Stomach (tissue), 9 donors: ENCODE results near the gene XPO4. TPM values are rescaled to one million over a fixed set of nuclear protein-coding genes. Genes with fewer than 3 reads are reported as not detected.

Experiments used
- DNase-seq, 2 donors: peaks; one replicate each; pipeline versions ENCODE4 v3.0.0 to v3.0.0-alpha.2; 2013 to 2019
- H3K27ac ChIP-seq, 5 donors: fragments of 200-600 bp in 4 of 5; sonication (generic) in 4 of 5; one replicate each; pipeline ENCODE4 v1.5.1; 2013 to 2019; ENCODE audit warnings: mild to moderate bottlenecking in 1 of 5, moderate library complexity in 1 of 5
- H3K27me3 ChIP-seq, 3 donors: fragments of 200-600 bp; sonication (generic); one replicate each; pipeline ENCODE4 v1.5.1; 2017 to 2019; ENCODE audit warnings: mixed run types in 1 of 3
- H3K36me3 ChIP-seq, 4 donors: fragments of 200-600 bp; sonication (generic); 1 replicate in 3 of 4; 2 replicates in 1 of 4; pipeline ENCODE4 v1.5.1; 2016 to 2019
- H3K4me1 ChIP-seq, 4 donors: fragments of 200-600 bp; sonication (generic); one replicate each; pipeline ENCODE4 v1.5.1; 2016 to 2019
- H3K4me3 ChIP-seq, 4 donors: fragments of 200-600 bp; sonication (generic) in 3 of 4; one replicate each; pipeline ENCODE4 v1.5.1; 2016 to 2019; ENCODE audit warnings: mild to moderate bottlenecking in 1 of 4
- H3K9me3 ChIP-seq, 4 donors: fragments of 200-600 bp; sonication (generic); one replicate each; pipeline ENCODE4 v1.5.1; 2016 to 2019
- EP300 ChIP-seq: sonication (generic); formaldehyde crosslinking; IDR thresholded peaks from one replicate; pipeline ENCODE4 v1.6.1; 2017; ENCODE audit warnings: antibody characterized with exemption
- POLR2A ChIP-seq, 4 donors: fragments of 450-650 bp; IDR thresholded peaks; one replicate each; pipeline ENCODE4 v1.6.1; 2016; ENCODE audit warnings: antibody characterized with exemption in 4 of 4, control low read depth in 2 of 4, mild to moderate bottlenecking in 1 of 4, moderate library complexity in 1 of 4
- POLR2AphosphoS5 ChIP-seq, 3 donors: sonication (generic); formaldehyde crosslinking; IDR thresholded peaks; one replicate each; pipeline ENCODE4 v1.6.1; 2016; ENCODE audit warnings: antibody characterized with exemption in 3 of 3
- WGBS, 5 donors: extraction: QIAGEN DNeasy Blood & Tissue Kit in 3 of 5; methylation state at CpG; one replicate each; pipeline versions ENCODE4 v1.1.5 to v1.1.7; 2013 to 2018; 5-methylcytosine and 5-hydroxymethylcytosine counted together
- intact Hi-C: fragments of 100-400 bp; cut with DNase I; formaldehyde crosslinking; loops from one replicate; pipeline ENCODE4 v1.15.1; 2023; ENCODE audit warnings: low total_unique reads
- polyA plus RNA-seq, 3 donors: library from polyadenylated mRNA; stranded (reverse); fragments of 200-250 nt; gene quantifications; one replicate each; pipeline ENCODE4 v1.2.3, GENCODE V29; 2013
- total RNA-seq, 5 donors: library from RNA; depleted of rRNA; stranded (reverse); fragments of >200 nt; gene quantifications; one replicate each; pipeline versions ENCODE4 v1.1.0 to v1.2.3, GENCODE V29; 2014 to 2016
- TF ChIP-seq, protein P1 (sequence below), 7 experiments: fragments of 450-650 bp in 4 of 7; fragments of 200-600 bp in 3 of 7; sonication (generic) in 3 of 7; IDR thresholded peaks; one replicate each; pipeline ENCODE4 v1.5.1; 2016 to 2019; ENCODE audit warnings: antibody characterized with exemption in 7 of 7, control low read depth in 2 of 7, mild to moderate bottlenecking in 1 of 7
- donor health status: healthy with polysubstance abuse.
- donor health status: Bipolar disorder and iron deficiency.
- donor health status: healthy.

Gene XPO4
- total and polyA plus RNA-seq, 8 donors = 2.3 to 41.7 (median 14.9) TPM

DNA sequence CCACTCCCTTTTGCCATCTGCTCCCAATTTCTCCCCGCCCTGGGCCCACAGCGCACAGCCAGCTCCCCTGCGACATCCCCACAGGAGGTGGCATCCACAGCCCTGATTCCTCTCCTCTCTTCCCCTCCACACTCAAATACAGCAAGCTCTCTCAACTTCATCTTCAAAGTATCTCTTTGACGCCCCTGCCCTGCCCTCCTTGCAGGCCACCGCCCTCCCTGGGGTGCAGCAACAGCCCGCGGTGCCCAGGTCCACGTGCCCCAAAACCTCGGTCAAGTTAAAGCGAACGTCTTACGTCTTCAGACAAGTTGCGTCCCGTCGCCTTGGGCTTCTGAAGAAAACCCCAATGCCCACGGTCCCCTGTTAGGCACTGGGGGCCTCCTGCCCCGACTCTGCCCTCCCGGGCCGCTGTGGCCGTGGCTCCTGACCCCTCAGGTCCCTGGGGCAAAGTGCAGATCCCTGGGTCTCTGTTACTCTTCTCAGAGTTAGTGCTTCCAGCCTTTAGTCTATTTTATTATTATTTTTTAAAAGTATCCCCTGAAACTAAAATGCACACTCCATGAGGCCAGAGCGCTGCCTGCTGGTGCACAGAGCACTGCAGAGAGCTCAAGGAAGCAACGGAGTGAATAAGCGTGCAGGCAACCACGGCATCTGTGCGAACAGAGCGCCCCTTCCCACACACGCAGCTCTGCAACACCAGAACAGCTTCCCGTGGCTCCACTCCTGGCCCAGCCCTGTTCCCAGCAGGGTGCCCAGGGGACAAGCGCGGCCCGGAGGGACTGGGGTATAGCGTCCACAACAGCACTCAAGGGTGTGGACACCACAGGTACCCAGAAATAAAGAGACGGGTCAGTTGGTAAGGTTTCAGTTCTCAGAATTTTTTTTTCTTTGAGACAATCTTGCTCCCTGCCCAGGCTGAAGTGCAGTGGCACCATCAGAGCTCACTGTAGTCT, 172.6 kb downstream of the XPO4 start:
- WGBS, 5 donors = 93 to 97% (median 95%) methylated on average over 33 of the region's 33 CpGs
- intact Hi-C loops = no loop called here
- H3K4me3 ChIP-seq = no peak overlapping the region
- no peaks in the 10 kb centered on the region for H3K4me1 ChIP-seq
- H3K27ac ChIP-seq = no peak overlapping the region
- H3K36me3 ChIP-seq = peaks cover 0 to 28% (median 21%) of the 10 kb centered on the region in 4 donors
- TF ChIP-seq POLR2AphosphoS5 (IDR thresholded peaks at IDR 0.05) = no peak
- TF ChIP-seq POLR2A (IDR thresholded peaks at IDR 0.05) = no peak
- TF ChIP-seq EP300 = no peak
- TF ChIP-seq, protein P1, sequence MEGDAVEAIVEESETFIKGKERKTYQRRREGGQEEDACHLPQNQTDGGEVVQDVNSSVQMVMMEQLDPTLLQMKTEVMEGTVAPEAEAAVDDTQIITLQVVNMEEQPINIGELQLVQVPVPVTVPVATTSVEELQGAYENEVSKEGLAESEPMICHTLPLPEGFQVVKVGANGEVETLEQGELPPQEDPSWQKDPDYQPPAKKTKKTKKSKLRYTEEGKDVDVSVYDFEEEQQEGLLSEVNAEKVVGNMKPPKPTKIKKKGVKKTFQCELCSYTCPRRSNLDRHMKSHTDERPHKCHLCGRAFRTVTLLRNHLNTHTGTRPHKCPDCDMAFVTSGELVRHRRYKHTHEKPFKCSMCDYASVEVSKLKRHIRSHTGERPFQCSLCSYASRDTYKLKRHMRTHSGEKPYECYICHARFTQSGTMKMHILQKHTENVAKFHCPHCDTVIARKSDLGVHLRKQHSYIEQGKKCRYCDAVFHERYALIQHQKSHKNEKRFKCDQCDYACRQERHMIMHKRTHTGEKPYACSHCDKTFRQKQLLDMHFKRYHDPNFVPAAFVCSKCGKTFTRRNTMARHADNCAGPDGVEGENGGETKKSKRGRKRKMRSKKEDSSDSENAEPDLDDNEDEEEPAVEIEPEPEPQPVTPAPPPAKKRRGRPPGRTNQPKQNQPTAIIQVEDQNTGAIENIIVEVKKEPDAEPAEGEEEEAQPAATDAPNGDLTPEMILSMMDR (IDR thresholded peaks at IDR 0.05) = no peak
- H3K9me3 ChIP-seq = no peaks in the 10 kb centered on the region
- no peak for DNase-seq
- no peaks in the 10 kb centered on the region for H3K27me3 ChIP-seq

DNA sequence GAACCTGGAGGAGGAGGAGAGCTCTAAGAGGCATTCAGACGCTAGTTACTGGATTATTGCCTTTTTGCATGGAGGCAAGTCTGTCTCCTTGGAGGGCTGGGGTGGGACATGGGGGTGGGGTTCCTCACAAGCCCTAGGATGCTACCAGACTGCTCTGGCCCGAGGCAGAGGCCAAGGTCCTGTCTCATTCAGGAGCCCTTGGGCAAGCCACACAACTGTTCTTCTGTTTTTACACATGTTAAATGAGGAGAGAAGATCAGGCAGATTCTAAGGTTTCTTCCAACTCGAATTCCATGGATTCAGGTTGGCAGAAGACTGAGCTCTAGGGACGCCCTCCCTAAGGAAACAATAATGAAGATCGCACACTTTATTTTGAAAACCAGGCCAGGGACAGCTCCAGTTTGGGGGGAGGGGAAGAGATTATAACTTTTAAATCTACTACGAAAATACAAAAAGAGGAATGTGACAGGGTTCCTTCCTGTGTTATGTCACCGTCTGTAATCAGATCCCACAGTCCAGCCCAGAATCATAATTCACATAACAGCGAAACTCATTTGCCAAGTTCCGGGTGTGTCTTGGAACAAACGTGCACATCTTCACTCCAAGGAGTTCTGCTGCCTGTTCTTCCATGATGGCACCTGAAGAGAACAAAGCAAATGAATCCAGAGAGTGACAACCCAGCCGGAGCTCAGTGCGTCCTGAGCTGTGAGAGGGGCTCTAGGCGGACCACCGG, 173.8 kb downstream of the XPO4 start:
- H3K27me3 ChIP-seq = no peaks in the 10 kb centered on the region
- H3K4me1 ChIP-seq = no peaks in the 10 kb centered on the region
- intact Hi-C loops = no loop called here
- 76 to 84% (median 81%) methylated on average over 14 of the region's 14 CpGs for WGBS, 5 donors
- H3K4me3 ChIP-seq = no peak overlapping the region
- H3K36me3 ChIP-seq = peaks cover 0 to 28% (median 21%) of the 10 kb centered on the region in 4 donors
- peak in 1 of 2 donors; percentile 50 for DNase-seq
- H3K9me3 ChIP-seq = no peaks in the 10 kb centered on the region
- peak overlapping the region in 1 of 5 donors; percentile 44 for H3K27ac ChIP-seq
- TF ChIP-seq, protein P1 (IDR thresholded peaks at IDR 0.05) = no peak
- TF ChIP-seq POLR2A (IDR thresholded peaks at IDR 0.05) (no peak), EP300 (no peak), POLR2AphosphoS5 (IDR thresholded peaks at IDR 0.05) (no peak)

DNA sequence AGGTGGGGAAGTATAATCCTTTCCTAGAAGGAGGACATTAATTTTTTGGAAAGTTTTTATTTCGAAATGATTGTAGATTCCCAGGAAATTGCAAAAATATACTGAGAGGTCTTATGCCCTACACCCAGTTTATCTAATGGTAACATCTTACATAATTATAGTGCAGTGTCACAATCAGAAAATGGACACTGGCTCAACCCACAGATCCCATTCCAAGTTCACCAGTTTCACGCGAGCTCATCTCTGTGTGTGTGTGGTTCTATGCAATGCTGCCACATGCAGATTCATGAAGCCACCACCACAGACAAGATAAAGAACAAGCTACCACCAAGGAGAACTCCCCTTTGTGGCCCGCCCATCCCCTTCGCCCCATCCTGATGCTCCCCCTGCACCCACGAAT, 174.7 kb downstream of the XPO4 start:
- H3K4me3 ChIP-seq = no peak overlapping the region
- H3K36me3 ChIP-seq = peaks cover 0 to 28% (median 21%) of the 10 kb centered on the region in 4 donors
- peak overlapping the region in 1 of 5 donors; percentile 44 for H3K27ac ChIP-seq
- 60 to 98% (median 95%) methylated on average over 6 of the region's 6 CpGs for WGBS, 5 donors
- H3K4me1 ChIP-seq = no peaks in the 10 kb centered on the region
- no peaks in the 10 kb centered on the region for H3K9me3 ChIP-seq
- intact Hi-C loops = no loop called here
- H3K27me3 ChIP-seq = no peaks in the 10 kb centered on the region
- no peak for TF ChIP-seq POLR2AphosphoS5 (IDR thresholded peaks at IDR 0.05)
- TF ChIP-seq EP300 = no peak
- TF ChIP-seq, protein P1 (IDR thresholded peaks at IDR 0.05) = no peak
- no peak for TF ChIP-seq POLR2A (IDR thresholded peaks at IDR 0.05)
- DNase-seq = no peak

Other genes with a start within 250 kb of the XPO4 start
- 1 to 10 TPM in 3 of 5 donors, under 1 TPM in 1, not detected in 1; 0.45 to 3.5 (median 2.1) TPM for gene IL17D, start 199.0 kb downstream of the XPO4 start, total RNA-seq
- gene IL17D, start 199.0 kb downstream of the XPO4 start, polyA plus RNA-seq = under 1 TPM in 2 of 3 donors, not detected in 1; 0.65 to 0.68 TPM
- gene EEF1AKMT1, start 128.8 kb downstream of the XPO4 start, total RNA-seq = 10 to 100 TPM in 2 of 5 donors, 1 to 10 TPM in 2, not detected in 1; 3.1 to 14.1 (median 8.7) TPM
- gene EEF1AKMT1, start 128.8 kb downstream of the XPO4 start, polyA plus RNA-seq = 10 to 100 TPM in 1 of 3 donors, 1 to 10 TPM in 2; 6.0 to 11.0 (median 7.2) TPM
- gene LATS2, start 158.8 kb upstream of the XPO4 start, total RNA-seq = 10 to 100 TPM in 3 of 5 donors, 1 to 10 TPM in 2; 4.7 to 21.4 (median 13.5) TPM
- 1 to 10 TPM; 3.4 to 6.7 (median 5.0) TPM for gene LATS2, start 158.8 kb upstream of the XPO4 start, polyA plus RNA-seq
- gene SAP18, start 237.4 kb upstream of the XPO4 start, total RNA-seq = 10 to 100 TPM; 20.3 to 60.8 (median 37.9) TPM
- gene SAP18, start 237.4 kb upstream of the XPO4 start, polyA plus RNA-seq = 100 to 1,000 TPM in 1 of 3 donors, 10 to 100 TPM in 2; 70.2 to 113 (median 88.0) TPM